ENCODE measurements around the gene YEATS2.
"Not testable (repeated sequence)": the region's sequence is repeated elsewhere in the genome, so short reads cannot be mapped to it uniquely, and the experiment has no call there.

YEATS2 gene

GRCh38 chr3:183768114-183768513, 70.5 kb downstream of the YEATS2 start:
- ATAC-seq (ENCODE audit: low read depth) (no peak), DNase-seq (ENCODE audit: low spot score) (no peak)
- no peaks in the 10 kb centered on the region for H3K27me3 ChIP-seq (ENCODE audit: insufficient read depth, poor library complexity, severe bottlenecking)
- TF ChIP-seq, protein P1, sequence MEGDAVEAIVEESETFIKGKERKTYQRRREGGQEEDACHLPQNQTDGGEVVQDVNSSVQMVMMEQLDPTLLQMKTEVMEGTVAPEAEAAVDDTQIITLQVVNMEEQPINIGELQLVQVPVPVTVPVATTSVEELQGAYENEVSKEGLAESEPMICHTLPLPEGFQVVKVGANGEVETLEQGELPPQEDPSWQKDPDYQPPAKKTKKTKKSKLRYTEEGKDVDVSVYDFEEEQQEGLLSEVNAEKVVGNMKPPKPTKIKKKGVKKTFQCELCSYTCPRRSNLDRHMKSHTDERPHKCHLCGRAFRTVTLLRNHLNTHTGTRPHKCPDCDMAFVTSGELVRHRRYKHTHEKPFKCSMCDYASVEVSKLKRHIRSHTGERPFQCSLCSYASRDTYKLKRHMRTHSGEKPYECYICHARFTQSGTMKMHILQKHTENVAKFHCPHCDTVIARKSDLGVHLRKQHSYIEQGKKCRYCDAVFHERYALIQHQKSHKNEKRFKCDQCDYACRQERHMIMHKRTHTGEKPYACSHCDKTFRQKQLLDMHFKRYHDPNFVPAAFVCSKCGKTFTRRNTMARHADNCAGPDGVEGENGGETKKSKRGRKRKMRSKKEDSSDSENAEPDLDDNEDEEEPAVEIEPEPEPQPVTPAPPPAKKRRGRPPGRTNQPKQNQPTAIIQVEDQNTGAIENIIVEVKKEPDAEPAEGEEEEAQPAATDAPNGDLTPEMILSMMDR (IDR thresholded peaks at IDR 0.05; ENCODE audit: poor library complexity, severe bottlenecking): no peak
- H3K9me3 ChIP-seq (ENCODE audit: severe bottlenecking): no peaks in the 10 kb centered on the region
- peaks cover 9% of the 10 kb centered on the region for H3K4me1 ChIP-seq (ENCODE audit: insufficient read depth, poor library complexity, severe bottlenecking)
- H3K27ac ChIP-seq (ENCODE audit: poor library complexity, severe bottlenecking): no peak overlapping the region
- H3K4me3 ChIP-seq (ENCODE audit: severe bottlenecking): no peak overlapping the region
- H3K36me3 ChIP-seq (ENCODE audit: low read depth): peaks cover 70% of the 10 kb centered on the region

- ATAC-seq (ENCODE audit: low read depth): no peak
- no peak for DNase-seq (ENCODE audit: low spot score)
- TF ChIP-seq, protein P1 (IDR thresholded peaks at IDR 0.05; ENCODE audit: poor library complexity, severe bottlenecking): no peak
- no peaks in the 10 kb centered on the region for H3K9me3 ChIP-seq (ENCODE audit: severe bottlenecking)
- H3K36me3 ChIP-seq (ENCODE audit: low read depth): peaks cover 77% of the 10 kb centered on the region
- no peak overlapping the region for H3K27ac ChIP-seq (ENCODE audit: poor library complexity, severe bottlenecking)
- H3K4me1 ChIP-seq (ENCODE audit: insufficient read depth, poor library complexity, severe bottlenecking): peaks cover 8% of the 10 kb centered on the region
- no peak overlapping the region for H3K4me3 ChIP-seq (ENCODE audit: severe bottlenecking)
- H3K27me3 ChIP-seq (ENCODE audit: insufficient read depth, poor library complexity, severe bottlenecking): no peaks in the 10 kb centered on the region
Observed at GRCh38 chr3:183769453-183769852, 71.9 kb downstream of the YEATS2 start.

GRCh38 chr3:183774631-183775030, 77.0 kb downstream of the YEATS2 start:
- Histone ChIP-seq H3K4me3 (ENCODE audit: severe bottlenecking) (no peak overlapping the region), H3K27ac (ENCODE audit: poor library complexity, severe bottlenecking) (no peak overlapping the region), H3K9me3 (ENCODE audit: severe bottlenecking) (no peaks in the 10 kb centered on the region), H3K36me3 (ENCODE audit: low read depth) (peaks cover 90% of the 10 kb centered on the region), H3K4me1 (ENCODE audit: insufficient read depth, poor library complexity, severe bottlenecking) (no peaks in the 10 kb centered on the region), H3K27me3 (ENCODE audit: insufficient read depth, poor library complexity, severe bottlenecking) (no peaks in the 10 kb centered on the region)
- ATAC-seq (ENCODE audit: low read depth): no peak
- DNase-seq (ENCODE audit: low spot score): no peak
- TF ChIP-seq, protein P1 (IDR thresholded peaks at IDR 0.05; ENCODE audit: poor library complexity, severe bottlenecking): no peak

- Histone ChIP-seq H3K27me3 (ENCODE audit: insufficient read depth, poor library complexity, severe bottlenecking) (no peaks in the 10 kb centered on the region), H3K9me3 (ENCODE audit: severe bottlenecking) (no peaks in the 10 kb centered on the region), H3K27ac (ENCODE audit: poor library complexity, severe bottlenecking) (no peak overlapping the region), H3K4me1 (ENCODE audit: insufficient read depth, poor library complexity, severe bottlenecking) (no peaks in the 10 kb centered on the region), H3K4me3 (ENCODE audit: severe bottlenecking) (no peak overlapping the region), H3K36me3 (ENCODE audit: low read depth) (peaks cover 92% of the 10 kb centered on the region)
- ATAC-seq (ENCODE audit: low read depth) (no peak), DNase-seq (ENCODE audit: low spot score) (no peak)
- TF ChIP-seq, protein P1 (IDR thresholded peaks at IDR 0.05; ENCODE audit: poor library complexity, severe bottlenecking): no peak
Observed at GRCh38 chr3:183775781-183776180, 78.2 kb downstream of the YEATS2 start.

DNA sequence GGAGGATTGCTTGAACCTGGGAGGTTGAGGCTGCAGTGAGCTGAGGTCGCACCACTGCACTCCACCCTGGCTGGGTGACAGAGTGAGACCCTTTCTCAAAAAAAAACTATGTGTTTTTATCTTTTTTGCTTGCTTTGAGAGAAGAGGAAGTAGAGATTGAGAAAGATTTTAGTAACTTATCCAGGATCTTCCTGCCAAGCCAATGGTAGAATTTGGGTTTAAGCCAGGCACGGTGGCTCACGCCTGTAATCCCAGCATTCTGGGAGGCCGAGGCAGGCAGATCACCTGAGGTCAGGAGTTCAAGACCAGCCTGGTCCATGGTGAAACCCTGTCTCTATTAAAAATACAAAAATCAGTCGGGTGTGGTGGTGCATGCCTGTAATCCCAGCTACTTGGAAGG, 78.9 kb downstream of the YEATS2 start:
- H3K27ac ChIP-seq (ENCODE audit: poor library complexity, severe bottlenecking); H3K27me3 ChIP-seq (ENCODE audit: insufficient read depth, poor library complexity, severe bottlenecking); H3K9me3 ChIP-seq (ENCODE audit: severe bottlenecking); H3K4me1 ChIP-seq (ENCODE audit: insufficient read depth, poor library complexity, severe bottlenecking); H3K4me3 ChIP-seq (ENCODE audit: severe bottlenecking); ATAC-seq (ENCODE audit: low read depth); DNase-seq (ENCODE audit: low spot score): not testable (repeated sequence)
- H3K36me3 ChIP-seq (ENCODE audit: low read depth): peaks cover 94% of the 10 kb centered on the region

Data from RWPE2 (cell line).